Peyer's patch (tissue), 4 donors: ENCODE results near the gene SH3RF3.

Experiments
- CTCF ChIP-seq, 6 experiments: fragments of 450-650 bp in 4 of 6; fragments of 200-600 bp in 2 of 6; sonication (generic) in 1 of 6; IDR thresholded peaks; one replicate each; pipeline ENCODE4 v1.5.1; 2017 to 2019; ENCODE audit warnings: antibody characterized with exemption in 6 of 6, mild to moderate bottlenecking in 3 of 6, moderate library complexity in 1 of 6
- POLR2A ChIP-seq, 2 donors: fragments of 450-650 bp; IDR thresholded peaks; one replicate each; pipeline ENCODE4 v1.5.1; 2017; ENCODE audit warnings: antibody characterized with exemption in 2 of 2, mild to moderate bottlenecking in 2 of 2, moderate library complexity in 2 of 2

GRCh38 chr2:109200616-109201464 lies 71.8 kb downstream of the SH3RF3 start:
- TF ChIP-seq CTCF (IDR thresholded peaks at IDR 0.05) (no peak), POLR2A (IDR thresholded peaks at IDR 0.05) (no peak)
